Activated T-cell treated with anti-CD3 and anti-CD28 coated beads, Interleukin-2, amount 50 U/mL, for 72 hours (primary cell): ENCODE measurements around the gene ORM2. TPM values are rescaled to one million over a fixed set of nuclear protein-coding genes. Genes with fewer than 3 reads are reported as not detected.
"Not testable (repeated sequence)": the region's sequence is repeated elsewhere in the genome, so short reads cannot be mapped to it uniquely, and the experiment has no call there.

Experiments used
- ATAC-seq, 2 donors: fragments of 150-1000 bp; cut with Tn5 transposase; replicated peaks in 1 of 2; 2 replicates each; pipeline ENCODE4 v1.10.0; 2021; ENCODE audit warnings: moderate library complexity in 2 of 2, mild to moderate bottlenecking in 1 of 2
- DNase-seq, 2 donors: peaks; one replicate each; pipeline ENCODE4 v3.0.0; 2021 to 2022; ENCODE audit warnings: mixed read lengths in 1 of 2
- H3K27ac Mint-ChIP-seq: one replicate; pipeline ENCODE4 v1.8.0; 2022; ENCODE audit warnings: mild to moderate bottlenecking, moderate library complexity, mixed read lengths
- H3K27me3 Mint-ChIP-seq: one replicate; pipeline ENCODE4 v1.8.0; 2022; ENCODE audit warnings: low read depth, mixed read lengths
- H3K36me3 Mint-ChIP-seq, 2 donors: one replicate each; pipeline ENCODE4 v1.8.0; 2022; ENCODE audit warnings: mixed read lengths in 2 of 2, mild to moderate bottlenecking in 1 of 2; ENCODE audit not compliant: insufficient read depth in 2 of 2
- H3K4me1 Mint-ChIP-seq: one replicate; pipeline ENCODE4 v1.8.0; 2022; ENCODE audit warnings: low read depth, mixed read lengths
- H3K4me3 Mint-ChIP-seq, 2 donors: one replicate each; pipeline ENCODE4 v1.8.0; 2022; ENCODE audit warnings: mild to moderate bottlenecking in 2 of 2, mixed read lengths in 2 of 2, moderate library complexity in 2 of 2
- H3K9me3 Mint-ChIP-seq, 2 donors: one replicate each; pipeline ENCODE4 v1.8.0; 2022; ENCODE audit warnings: mixed read lengths in 2 of 2
- total RNA-seq, 2 donors: library from RNA; stranded (reverse); gene quantifications; one replicate each; pipeline ENCODE4 v1.2.3, GENCODE V29; 2022

The ORM2 gene
- total RNA-seq, 2 donors from 2014 or later, result not detected

DNA sequence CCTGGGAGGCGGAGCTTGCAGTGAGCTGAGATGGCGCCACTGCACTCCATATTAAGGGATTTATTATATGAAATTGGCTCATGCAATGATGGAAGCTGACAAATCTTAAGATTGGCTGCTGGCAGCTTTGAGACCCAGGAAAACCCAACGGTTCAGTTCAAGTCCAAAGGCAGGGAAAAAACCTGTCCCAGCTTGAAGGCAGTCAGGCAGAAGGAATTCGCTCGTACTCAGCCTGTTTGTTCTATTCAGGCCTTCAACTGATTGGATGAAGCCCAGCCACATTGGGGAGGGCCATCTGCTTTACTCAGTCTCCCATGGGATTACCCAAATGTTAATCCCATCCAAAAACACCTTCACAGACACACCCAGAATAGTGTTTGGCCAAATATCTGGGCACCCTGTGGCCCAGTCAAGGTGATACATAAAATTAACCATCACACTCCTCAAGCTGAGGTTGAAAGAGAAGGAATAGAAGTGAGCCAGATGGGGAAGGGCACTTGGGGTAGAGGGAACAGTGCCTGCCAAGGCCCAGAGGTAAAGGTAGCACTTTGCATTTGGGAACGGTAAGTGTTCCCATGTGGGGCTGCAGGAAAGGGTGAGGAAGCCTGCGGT lies 15.3 kb upstream of the ORM2 start:
- ATAC-seq (no peak), DNase-seq (no peak)
- peaks cover 4% of the 10 kb centered on the region for H3K27me3 Mint-ChIP-seq
- peak overlapping the region; percentile 10 for H3K27ac Mint-ChIP-seq
- H3K9me3 Mint-ChIP-seq, result no peaks in the 10 kb centered on the region
- H3K4me3 Mint-ChIP-seq, result no peak overlapping the region
- peaks cover 19% of the 10 kb centered on the region for H3K4me1 Mint-ChIP-seq
- no peaks in the 10 kb centered on the region for H3K36me3 Mint-ChIP-seq

DNA sequence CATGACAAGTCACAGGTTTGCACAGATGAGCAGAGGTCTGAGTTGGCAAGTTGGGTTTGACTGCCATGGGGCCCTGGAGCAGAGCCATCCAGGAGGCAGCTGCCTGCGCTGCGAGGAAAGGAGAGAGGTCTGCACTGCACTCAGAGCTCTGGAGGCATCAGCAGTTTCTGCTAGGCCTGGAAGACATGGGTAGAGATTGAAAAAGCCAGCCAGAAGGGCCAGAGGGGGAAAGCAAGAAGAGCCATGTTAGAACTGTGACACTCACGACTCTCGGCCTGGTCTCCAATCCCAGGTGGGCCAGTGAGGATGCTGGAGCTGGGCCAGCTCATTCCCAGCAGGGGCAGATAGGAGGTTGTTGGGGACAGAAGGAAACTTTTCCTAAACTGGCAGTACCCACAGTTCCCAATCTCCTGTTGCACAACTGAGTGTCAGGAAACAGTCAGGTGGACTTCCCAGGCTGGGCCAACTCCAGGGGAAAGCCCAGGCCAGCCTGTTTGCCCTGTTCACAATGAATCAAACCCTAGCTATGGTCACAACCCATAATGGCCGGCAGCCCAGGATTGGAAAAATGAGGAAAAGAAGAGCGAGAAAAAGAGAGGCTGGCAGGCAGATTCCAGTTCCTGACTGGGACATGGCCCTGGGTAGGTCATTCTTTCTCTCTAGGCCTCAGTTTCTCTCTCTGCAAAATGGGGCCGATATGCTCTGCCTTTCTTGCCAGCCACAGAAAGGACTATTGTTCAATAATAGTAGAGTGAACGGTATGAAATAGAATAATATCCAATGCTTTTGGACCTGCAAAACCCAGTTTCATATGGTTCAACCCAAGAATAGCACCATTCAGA lies 14.6 kb upstream of the ORM2 start:
- no peak for ATAC-seq

DNA sequence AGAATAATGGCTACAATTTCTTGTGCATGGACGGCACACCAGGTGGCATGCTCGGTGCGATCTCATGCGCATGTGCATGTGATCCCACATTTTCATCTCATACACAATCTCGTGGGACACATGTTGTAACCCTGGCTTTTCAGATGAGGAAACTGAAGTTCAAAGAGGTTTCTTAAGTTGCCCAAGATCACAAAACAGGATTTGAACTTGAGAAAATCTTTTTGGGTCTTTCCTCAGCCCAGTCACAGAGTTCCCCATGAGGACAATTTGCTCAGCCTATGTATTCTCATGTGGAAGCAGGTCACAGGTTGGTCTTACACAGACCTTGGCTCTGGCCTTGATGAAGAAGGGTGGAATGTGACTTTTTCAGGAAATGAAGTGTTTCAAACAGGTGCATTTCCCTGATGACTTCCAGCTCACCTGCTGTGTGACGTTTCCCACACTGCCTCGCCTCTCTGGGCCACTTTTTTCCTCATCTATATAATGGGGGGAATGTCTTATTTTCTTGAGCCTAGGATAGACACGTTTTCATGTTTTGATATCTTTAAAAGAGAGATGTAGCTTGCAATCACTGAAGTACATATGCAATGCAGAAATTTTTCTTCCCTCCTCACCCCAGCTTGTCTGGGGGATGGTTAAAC lies 13.8 kb upstream of the ORM2 start:
- Mint-ChIP-seq H3K36me3 (no peaks in the 10 kb centered on the region), H3K27me3 (peaks cover 7% of the 10 kb centered on the region), H3K9me3 (no peaks in the 10 kb centered on the region), H3K4me1 (peaks cover 20% of the 10 kb centered on the region), H3K27ac (no peak overlapping the region), H3K4me3 (no peak overlapping the region)
- ATAC-seq (no peak), DNase-seq (no peak)

More for the DNA sequence above, 14.6 kb upstream of the ORM2 start:
- H3K4me1 Mint-ChIP-seq, result peaks cover 20% of the 10 kb centered on the region
- DNase-seq, result no peak
- peaks cover 7% of the 10 kb centered on the region for H3K27me3 Mint-ChIP-seq
- H3K9me3 Mint-ChIP-seq, result no peaks in the 10 kb centered on the region
- no peak overlapping the region for H3K4me3 Mint-ChIP-seq
- H3K36me3 Mint-ChIP-seq, result no peaks in the 10 kb centered on the region
- no peak overlapping the region for H3K27ac Mint-ChIP-seq

DNA sequence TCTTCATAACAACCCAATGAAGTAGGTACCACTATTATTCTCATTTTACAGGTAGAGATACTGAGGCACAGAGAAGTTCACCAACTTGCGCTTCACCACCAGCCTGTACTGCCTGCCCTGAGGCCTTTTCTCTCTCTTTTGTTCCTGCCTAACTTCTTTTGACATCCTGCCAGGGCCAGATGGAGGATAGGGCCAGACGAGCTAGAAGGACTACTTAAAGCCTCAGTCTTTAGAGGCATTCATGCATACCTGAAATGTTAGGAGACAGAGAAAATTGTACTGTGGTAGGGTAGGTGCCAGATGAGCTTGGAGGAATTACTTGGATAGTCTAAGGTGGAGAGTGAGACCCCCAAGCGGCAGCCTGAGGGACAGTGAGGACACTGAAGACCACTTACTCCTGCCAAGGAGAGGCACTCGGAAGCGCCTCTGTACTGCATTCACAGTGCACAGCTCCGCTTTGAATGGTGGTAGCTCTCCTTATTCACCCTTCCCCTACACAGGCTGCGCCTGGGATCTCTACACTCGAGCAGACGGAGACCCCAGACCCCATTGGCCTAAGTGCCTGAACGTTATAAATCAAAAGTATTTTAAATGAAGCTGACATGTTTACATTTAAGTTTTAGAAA lies 13.0 kb upstream of the ORM2 start:
- Mint-ChIP-seq H3K4me3 (no peak overlapping the region), H3K27ac (no peak overlapping the region)

DNA sequence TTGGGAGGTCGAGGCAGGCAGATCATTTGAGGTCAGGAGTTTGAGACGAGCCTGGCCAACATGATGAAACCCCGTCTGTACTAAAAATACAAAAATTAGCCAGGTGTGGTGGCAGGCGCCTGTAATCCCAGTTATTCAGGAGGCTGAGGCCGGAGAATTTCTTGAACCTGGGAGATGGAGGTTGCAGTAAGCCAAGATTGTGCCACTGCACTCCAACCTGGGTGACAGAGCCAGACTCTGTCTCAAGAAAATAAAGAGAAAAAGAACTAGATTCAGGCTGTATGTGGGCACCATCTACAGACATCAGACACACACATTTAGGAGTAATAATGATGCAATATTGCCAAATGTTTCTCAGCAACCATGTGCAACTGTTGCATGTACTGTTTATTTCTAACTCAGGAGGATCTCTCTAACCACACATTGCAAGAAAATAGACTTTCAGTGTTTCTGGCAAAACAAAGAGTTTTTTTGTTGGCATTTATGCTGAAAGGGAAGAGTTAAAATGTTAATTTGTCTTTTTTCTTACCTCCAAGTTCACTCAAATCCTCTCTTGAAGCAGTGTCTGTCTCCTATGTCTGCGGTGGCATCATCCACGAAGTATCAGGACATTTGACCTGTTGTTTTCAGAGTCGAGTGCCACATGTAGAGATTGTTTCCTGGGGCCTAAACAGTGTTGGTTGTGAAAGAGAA lies 11.9 kb upstream of the ORM2 start:
- Mint-ChIP-seq H3K4me3 (peak overlapping the region in 1 of 2 donors; percentile 37), H3K36me3 (no peaks in the 10 kb centered on the region), H3K27ac (peak overlapping the region; percentile 88), H3K27me3 (peaks cover 7% of the 10 kb centered on the region), H3K4me1 (peaks cover 32% of the 10 kb centered on the region), H3K9me3 (no peaks in the 10 kb centered on the region)
- ATAC-seq (peak; percentile 43 to 59), DNase-seq (no peak)

More for the DNA sequence above, 13.0 kb upstream of the ORM2 start:
- H3K27me3 Mint-ChIP-seq, result peaks cover 7% of the 10 kb centered on the region
- DNase-seq (no peak), ATAC-seq (no peak)
- H3K36me3 Mint-ChIP-seq, result no peaks in the 10 kb centered on the region
- no peaks in the 10 kb centered on the region for H3K9me3 Mint-ChIP-seq
- H3K4me1 Mint-ChIP-seq, result peaks cover 24% of the 10 kb centered on the region

DNA sequence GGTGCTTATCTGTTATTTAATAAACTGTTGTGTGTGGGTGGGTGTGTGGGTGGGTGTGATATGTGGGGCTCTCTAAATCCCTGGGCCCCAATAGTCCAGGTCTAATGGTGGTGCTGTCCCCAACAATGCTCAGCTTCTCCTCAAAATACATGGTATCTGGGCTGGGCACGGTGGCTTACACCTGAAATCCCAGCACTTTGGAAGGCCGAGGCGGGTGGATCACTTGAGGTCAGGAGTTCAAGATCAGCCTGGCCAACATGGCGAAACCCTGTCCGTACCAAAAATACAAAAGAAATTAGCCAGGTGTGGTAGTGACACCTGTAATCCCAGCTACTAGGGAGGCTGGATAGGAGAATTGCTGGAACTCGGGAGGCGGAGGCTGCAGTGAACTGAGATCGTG lies 11.3 kb upstream of the ORM2 start:
- peaks cover 32% of the 10 kb centered on the region for H3K4me1 Mint-ChIP-seq
- DNase-seq (no peak), ATAC-seq (no peak)

DNA sequence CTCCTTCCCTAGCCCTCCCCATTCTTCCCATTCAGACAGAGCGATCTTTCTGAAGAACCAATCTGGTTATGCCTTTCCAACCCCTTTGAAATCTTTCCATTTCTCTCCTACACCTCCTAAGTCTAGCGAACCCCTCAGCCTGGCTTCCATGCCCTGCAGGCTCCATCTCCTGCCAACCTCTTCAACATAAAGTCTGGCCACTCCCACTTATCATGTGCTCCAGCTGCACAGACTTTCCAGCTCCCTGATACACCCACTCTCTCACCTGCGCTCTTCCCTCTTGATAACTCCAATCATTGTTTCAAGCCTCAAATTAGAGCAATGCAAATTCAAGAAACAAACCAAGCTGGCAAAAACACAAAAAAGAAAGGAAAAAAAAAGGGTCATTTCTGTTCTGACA lies 10.5 kb upstream of the ORM2 start:
- Mint-ChIP-seq H3K27ac (no peak overlapping the region), H3K36me3 (no peaks in the 10 kb centered on the region)
- ATAC-seq, result no peak

More for the DNA sequence above, 11.3 kb upstream of the ORM2 start:
- Mint-ChIP-seq H3K9me3 (no peaks in the 10 kb centered on the region), H3K4me3 (no peak overlapping the region), H3K36me3 (no peaks in the 10 kb centered on the region), H3K27ac (peak overlapping the region; percentile 42), H3K27me3 (peaks cover 7% of the 10 kb centered on the region)

DNA sequence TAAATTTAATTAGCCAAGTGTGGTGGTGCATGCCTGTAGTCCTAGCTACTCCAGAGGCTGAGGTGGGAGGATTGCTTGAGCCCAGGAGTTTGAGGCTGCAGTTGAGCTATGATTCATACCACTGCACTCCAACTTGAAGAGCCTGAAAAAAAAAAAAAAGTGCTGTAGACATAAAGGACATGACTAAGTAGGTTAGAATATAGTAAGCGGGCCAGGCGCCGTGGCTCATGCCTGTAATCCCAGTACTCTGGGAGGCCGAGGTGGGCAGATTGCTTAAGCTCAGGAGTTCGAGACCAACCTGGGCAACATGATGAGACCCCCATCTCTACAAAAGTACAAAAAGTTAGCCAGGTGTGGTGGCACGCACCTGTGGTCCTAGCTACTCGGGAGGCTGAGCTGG lies 9.0 kb upstream of the ORM2 start:
- DNase-seq (peak in 1 of 2 donors; percentile 51), ATAC-seq (peak in 1 of 2 donors; percentile 65)
- not testable (repeated sequence) for H3K36me3 Mint-ChIP-seq, H3K9me3 Mint-ChIP-seq, H3K27me3 Mint-ChIP-seq
- Mint-ChIP-seq H3K4me3 (peak overlapping the region in 1 of 2 donors; percentile 34), H3K4me1 (peaks cover 32% of the 10 kb centered on the region), H3K27ac (peak overlapping the region; percentile 42)

More for the DNA sequence above, 10.5 kb upstream of the ORM2 start:
- peaks cover 32% of the 10 kb centered on the region for H3K4me1 Mint-ChIP-seq
- peak overlapping the region in 1 of 2 donors; percentile 4 for H3K4me3 Mint-ChIP-seq
- H3K9me3 Mint-ChIP-seq, result no peaks in the 10 kb centered on the region
- DNase-seq, result no peak
- peaks cover 7% of the 10 kb centered on the region for H3K27me3 Mint-ChIP-seq

DNA sequence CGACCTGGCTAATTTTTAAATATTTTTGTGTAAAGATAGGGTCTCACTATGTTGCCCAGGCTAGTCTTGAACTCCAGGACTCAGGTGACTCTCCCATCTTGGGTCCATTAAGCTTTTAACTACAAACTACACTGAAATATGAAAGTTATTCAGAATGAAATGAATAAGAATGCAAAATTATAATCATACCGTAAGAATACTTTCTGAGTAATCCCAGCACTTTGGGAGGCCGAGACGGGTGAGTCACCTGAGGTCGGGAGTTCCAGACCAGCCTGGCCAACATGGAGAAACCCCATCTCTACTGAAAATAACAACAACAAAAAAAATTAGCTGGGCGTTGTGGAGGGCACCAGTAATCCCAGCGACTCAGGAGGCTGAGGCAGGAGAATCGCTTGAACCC lies 7.9 kb upstream of the ORM2 start:
- H3K27me3 Mint-ChIP-seq, result peaks cover 7% of the 10 kb centered on the region
- peak; percentile 62 to 72 for DNase-seq

DNA sequence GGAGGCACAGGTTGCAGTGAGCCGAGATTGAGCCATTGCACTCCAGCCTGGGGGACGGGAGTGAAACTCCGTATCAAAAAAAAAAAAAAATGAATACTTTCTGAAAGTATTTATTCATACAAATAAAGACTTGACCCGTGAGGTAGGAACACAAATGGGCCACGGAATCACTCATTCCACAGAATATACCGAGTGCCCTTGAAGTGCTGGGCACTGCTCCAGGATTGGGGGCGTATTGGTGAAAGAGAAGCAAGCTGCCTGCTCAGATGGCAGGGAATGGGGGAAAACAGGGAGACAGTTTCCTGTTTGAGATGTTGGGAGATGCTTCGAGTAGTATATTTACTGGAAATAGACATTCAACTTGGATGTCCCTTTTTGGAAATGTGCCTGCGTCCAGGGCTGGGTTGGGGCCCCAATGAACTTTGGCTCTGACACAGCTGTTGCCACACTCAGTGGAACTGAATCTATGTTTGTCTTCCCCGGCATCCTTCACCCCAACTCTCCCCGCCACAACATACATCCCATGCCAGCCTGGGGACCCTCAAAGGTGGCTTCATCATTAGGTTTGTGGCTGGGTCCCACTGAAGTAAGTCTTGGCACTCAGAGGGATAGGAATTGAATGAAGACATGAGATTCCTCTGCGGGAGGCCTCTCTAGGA lies 7.4 kb upstream of the ORM2 start:
- H3K4me1 Mint-ChIP-seq, result peaks cover 32% of the 10 kb centered on the region
- H3K27me3 Mint-ChIP-seq, H3K9me3 Mint-ChIP-seq, DNase-seq, H3K36me3 Mint-ChIP-seq: not testable (repeated sequence)
- peak overlapping the region; percentile 82 for H3K27ac Mint-ChIP-seq
- H3K4me3 Mint-ChIP-seq, result peak overlapping the region in 1 of 2 donors; percentile 71
- peak in 1 of 2 donors; percentile 25 for ATAC-seq

More for the DNA sequence above, 7.9 kb upstream of the ORM2 start:
- Mint-ChIP-seq H3K4me3 (peak overlapping the region in 1 of 2 donors; percentile 71), H3K27ac (peak overlapping the region; percentile 82), H3K9me3 (no peaks in the 10 kb centered on the region), H3K36me3 (no peaks in the 10 kb centered on the region), H3K4me1 (peaks cover 32% of the 10 kb centered on the region)
- peak; percentile 33 to 61 for ATAC-seq

DNA sequence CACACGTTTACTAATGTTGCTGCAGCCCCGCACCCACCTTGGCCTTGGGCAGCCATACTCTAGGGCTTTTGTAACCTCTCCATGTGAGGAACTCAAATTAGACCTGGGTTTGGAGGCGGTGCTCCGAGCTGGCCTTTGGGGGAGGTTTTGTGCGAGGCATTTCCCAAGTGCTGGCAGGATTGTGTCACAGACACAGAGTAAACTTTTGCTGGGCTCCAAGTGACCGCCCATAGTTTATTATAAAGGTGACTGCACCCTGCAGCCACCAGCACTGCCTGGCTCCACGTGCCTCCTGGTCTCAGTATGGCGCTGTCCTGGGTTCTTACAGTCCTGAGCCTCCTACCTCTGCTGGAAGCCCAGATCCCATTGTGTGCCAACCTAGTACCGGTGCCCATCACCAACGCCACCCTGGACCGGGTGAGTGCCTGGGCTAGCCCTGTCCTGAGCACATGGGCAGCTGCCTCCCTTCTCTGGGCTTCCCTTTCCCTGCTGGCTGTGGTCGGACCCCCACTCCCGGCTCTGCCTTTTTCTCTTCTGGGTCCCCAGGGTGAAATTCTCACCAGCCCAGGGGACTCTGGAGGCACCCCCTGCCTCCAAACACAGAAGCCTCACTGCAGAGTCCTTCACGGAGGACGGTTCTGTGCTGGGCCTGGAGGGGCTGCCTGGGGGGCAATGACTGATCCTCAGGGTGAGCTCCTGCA lies 6.7 kb upstream of the ORM2 start, which contains the start of gene ORM1:
Gene ORM1, plus strand, starts transcription at position 268 of the 701 bp plus-strand sequence. Its CDS starts 36 bp downstream, at position 304.
- peak within 1 kb of the TSS; percentile 82 for H3K27ac Mint-ChIP-seq
- H3K36me3 Mint-ChIP-seq, H3K27me3 Mint-ChIP-seq, DNase-seq, H3K9me3 Mint-ChIP-seq: not testable (repeated sequence)
- peak in 1 of 2 donors; percentile 3 for ATAC-seq
- peak within 1 kb of the TSS in 1 of 2 donors; percentile 71 for H3K4me3 Mint-ChIP-seq
- peaks cover 26% of the 10 kb centered on the region for H3K4me1 Mint-ChIP-seq
